Measurements from ENCODE around the gene PPP2R2C. TPM values are rescaled to one million over a fixed set of nuclear protein-coding genes. Genes with fewer than 3 reads are reported as not detected.

Gene PPP2R2C
- total RNA-seq, 1 experiment from 2014 or later = 9.5 TPM

DNA sequence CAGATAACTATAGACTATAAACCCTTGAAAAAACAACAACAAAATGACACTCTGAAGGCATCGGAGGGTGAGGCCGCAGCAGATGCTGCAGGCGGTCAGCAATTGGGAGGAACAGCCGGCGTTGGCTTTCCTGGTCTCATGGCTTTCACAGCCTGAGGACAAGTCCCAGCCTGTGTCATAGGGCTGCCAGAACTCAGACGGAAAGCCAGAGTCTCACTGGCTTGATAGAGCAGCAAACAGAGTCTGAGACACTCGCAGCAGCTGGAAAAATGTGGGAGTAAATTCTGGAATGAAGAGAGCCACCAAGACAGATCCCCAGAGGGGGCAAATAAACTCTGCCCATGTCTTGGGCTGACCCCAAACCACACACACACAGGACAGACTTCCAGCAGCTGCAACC, 86.3 kb downstream of the PPP2R2C start:
- Histone ChIP-seq H3K27ac (ENCODE audit: low read length) (no peak overlapping the region), H3K9ac (ENCODE audit: low read length) (no peak overlapping the region), H3K79me2 (ENCODE audit: low read length) (no peaks in the 10 kb centered on the region), H3K4me2 (ENCODE audit: low read length) (no peak overlapping the region), H3K27me3 (ENCODE audit: low read length) (no peaks in the 10 kb centered on the region), H3K36me3 (ENCODE audit: low read depth, low read length) (no peaks in the 10 kb centered on the region), H3K9me2 (replicated peaks; ENCODE audit: low read length) (no peaks in the 10 kb centered on the region), H3K9me3 (ENCODE audit: low read length) (no peaks in the 10 kb centered on the region), H4K20me1 (ENCODE audit: low read length) (no peaks in the 10 kb centered on the region), H2AFZ (ENCODE audit: low read length) (no peak overlapping the region), H3F3A (ENCODE audit: low read length, unreplicated experiment) (no peaks in the 10 kb centered on the region), H3K4me3 (ENCODE audit: low read length) (no peak overlapping the region), H3K4me1 (ENCODE audit: insufficient read depth, low read length) (peaks cover 3% of the 10 kb centered on the region)
- ATAC-seq (no peak), DNase-seq (no peak)
- TF ChIP-seq EZH2phosphoT487 (IDR thresholded peaks at IDR 0.05; ENCODE audit: borderline replicate concordance, low read length) = no peak
- TF ChIP-seq, protein P1, sequence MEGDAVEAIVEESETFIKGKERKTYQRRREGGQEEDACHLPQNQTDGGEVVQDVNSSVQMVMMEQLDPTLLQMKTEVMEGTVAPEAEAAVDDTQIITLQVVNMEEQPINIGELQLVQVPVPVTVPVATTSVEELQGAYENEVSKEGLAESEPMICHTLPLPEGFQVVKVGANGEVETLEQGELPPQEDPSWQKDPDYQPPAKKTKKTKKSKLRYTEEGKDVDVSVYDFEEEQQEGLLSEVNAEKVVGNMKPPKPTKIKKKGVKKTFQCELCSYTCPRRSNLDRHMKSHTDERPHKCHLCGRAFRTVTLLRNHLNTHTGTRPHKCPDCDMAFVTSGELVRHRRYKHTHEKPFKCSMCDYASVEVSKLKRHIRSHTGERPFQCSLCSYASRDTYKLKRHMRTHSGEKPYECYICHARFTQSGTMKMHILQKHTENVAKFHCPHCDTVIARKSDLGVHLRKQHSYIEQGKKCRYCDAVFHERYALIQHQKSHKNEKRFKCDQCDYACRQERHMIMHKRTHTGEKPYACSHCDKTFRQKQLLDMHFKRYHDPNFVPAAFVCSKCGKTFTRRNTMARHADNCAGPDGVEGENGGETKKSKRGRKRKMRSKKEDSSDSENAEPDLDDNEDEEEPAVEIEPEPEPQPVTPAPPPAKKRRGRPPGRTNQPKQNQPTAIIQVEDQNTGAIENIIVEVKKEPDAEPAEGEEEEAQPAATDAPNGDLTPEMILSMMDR (conservative IDR thresholded peaks at IDR 0.05; ENCODE audit: low read depth, low read length) = no peak
- TF ChIP-seq EZH2 (IDR thresholded peaks at IDR 0.05; ENCODE audit: low read length, unreplicated experiment) = no peak
- intact Hi-C loops (cut with micrococcal nuclease) = no loop called here
- ChIA-PET CTCF (no interaction called here), POLR2A (ENCODE audit: unreplicated experiment) (no interaction called here)
- no TSS peak for BruUV-seq (replicated peaks)

DNA sequence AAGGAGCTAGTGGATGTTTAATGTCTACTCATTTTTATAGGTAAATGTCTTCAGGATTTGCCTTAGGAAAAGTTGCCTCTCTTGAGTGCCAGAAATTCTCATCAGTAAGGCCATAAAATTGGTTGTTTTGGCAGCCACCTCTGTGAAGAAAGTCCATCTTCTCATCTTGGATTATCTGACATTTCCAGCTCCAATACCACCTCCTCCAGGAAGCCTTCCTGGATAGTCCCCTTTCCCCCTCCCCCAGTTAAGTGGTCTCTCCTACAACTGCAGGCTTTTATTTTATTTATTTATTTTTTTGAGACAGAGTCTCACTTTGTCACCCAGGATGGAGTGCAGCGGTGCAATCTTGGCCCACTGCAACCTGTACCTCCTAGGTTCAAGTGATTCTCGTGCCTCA, 87.1 kb downstream of the PPP2R2C start:
- ChIA-PET CTCF (no interaction called here), POLR2A (ENCODE audit: unreplicated experiment) (no interaction called here)
- DNase-seq = no peak

DNA sequence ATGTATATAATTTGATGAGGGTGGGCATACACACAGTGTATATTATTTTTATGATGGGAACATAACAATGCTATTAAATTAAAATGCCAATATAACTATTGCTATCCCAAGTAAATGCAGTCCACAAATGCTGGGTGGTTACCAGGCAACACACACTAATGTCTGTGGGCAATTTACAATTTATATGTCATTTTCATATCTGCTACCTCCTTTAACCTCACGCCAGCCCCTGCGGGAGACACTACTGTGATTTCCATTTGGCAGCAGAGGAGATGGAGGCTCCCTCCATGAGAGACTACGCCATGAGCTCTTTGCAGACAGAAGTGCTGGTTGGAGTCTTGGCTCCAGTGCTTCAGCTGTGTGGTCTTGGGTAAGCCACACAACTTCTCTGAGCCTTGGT, 87.9 kb downstream of the PPP2R2C start:
- H3F3A ChIP-seq (ENCODE audit: low read length, unreplicated experiment) = no peaks in the 10 kb centered on the region
- H3K79me2 ChIP-seq (ENCODE audit: low read length) = no peaks in the 10 kb centered on the region
- DNase-seq (no peak), ATAC-seq (no peak)
- TF ChIP-seq EZH2 (IDR thresholded peaks at IDR 0.05; ENCODE audit: low read length, unreplicated experiment) (no peak), EZH2phosphoT487 (IDR thresholded peaks at IDR 0.05; ENCODE audit: borderline replicate concordance, low read length) (no peak)
- TF ChIP-seq, protein P1 (conservative IDR thresholded peaks at IDR 0.05; ENCODE audit: low read depth, low read length) = no peak
- no peaks in the 10 kb centered on the region for H3K9me3 ChIP-seq (ENCODE audit: low read length)
- no peaks in the 10 kb centered on the region for H3K9me2 ChIP-seq (replicated peaks; ENCODE audit: low read length)
- no peaks in the 10 kb centered on the region for H3K36me3 ChIP-seq (ENCODE audit: low read depth, low read length)
- H2AFZ ChIP-seq (ENCODE audit: low read length) = no peak overlapping the region
- no peak overlapping the region for H3K4me2 ChIP-seq (ENCODE audit: low read length)
- intact Hi-C loops (cut with micrococcal nuclease) = no loop called here
- no peak overlapping the region for H3K27ac ChIP-seq (ENCODE audit: low read length)
- H3K4me1 ChIP-seq (ENCODE audit: insufficient read depth, low read length) = no peaks in the 10 kb centered on the region
- CTCF ChIA-PET = no interaction called here
- H3K4me3 ChIP-seq (ENCODE audit: low read length) = no peak overlapping the region
- POLR2A ChIA-PET (ENCODE audit: unreplicated experiment) = no interaction called here
- H4K20me1 ChIP-seq (ENCODE audit: low read length) = no peaks in the 10 kb centered on the region
- BruUV-seq (replicated peaks) = no TSS peak
- H3K27me3 ChIP-seq (ENCODE audit: low read length) = no peaks in the 10 kb centered on the region
- no peak overlapping the region for H3K9ac ChIP-seq (ENCODE audit: low read length)

More for the DNA sequence above, 87.1 kb downstream of the PPP2R2C start:
- Histone ChIP-seq H3K4me1 (ENCODE audit: insufficient read depth, low read length) (no peaks in the 10 kb centered on the region), H3K9me2 (replicated peaks; ENCODE audit: low read length) (no peaks in the 10 kb centered on the region), H3K36me3 (ENCODE audit: low read depth, low read length) (no peaks in the 10 kb centered on the region), H4K20me1 (ENCODE audit: low read length) (no peaks in the 10 kb centered on the region), H3K79me2 (ENCODE audit: low read length) (no peaks in the 10 kb centered on the region), H3K4me2 (ENCODE audit: low read length) (no peak overlapping the region), H3K4me3 (ENCODE audit: low read length) (no peak overlapping the region), H3F3A (ENCODE audit: low read length, unreplicated experiment) (no peaks in the 10 kb centered on the region), H3K9me3 (ENCODE audit: low read length) (no peaks in the 10 kb centered on the region), H3K27me3 (ENCODE audit: low read length) (no peaks in the 10 kb centered on the region), H2AFZ (ENCODE audit: low read length) (no peak overlapping the region), H3K9ac (ENCODE audit: low read length) (no peak overlapping the region), H3K27ac (ENCODE audit: low read length) (no peak overlapping the region)
- ATAC-seq = no peak
- no peak for TF ChIP-seq EZH2phosphoT487 (IDR thresholded peaks at IDR 0.05; ENCODE audit: borderline replicate concordance, low read length)
- no peak for TF ChIP-seq EZH2 (IDR thresholded peaks at IDR 0.05; ENCODE audit: low read length, unreplicated experiment)
- TF ChIP-seq, protein P1 (conservative IDR thresholded peaks at IDR 0.05; ENCODE audit: low read depth, low read length) = no peak
- no TSS peak for BruUV-seq (replicated peaks)
- intact Hi-C loops (cut with micrococcal nuclease) = no loop called here

Data from PC-3 (cell line).